ENCODE measurements around the gene CMTM1.

The CMTM1 gene

DNA sequence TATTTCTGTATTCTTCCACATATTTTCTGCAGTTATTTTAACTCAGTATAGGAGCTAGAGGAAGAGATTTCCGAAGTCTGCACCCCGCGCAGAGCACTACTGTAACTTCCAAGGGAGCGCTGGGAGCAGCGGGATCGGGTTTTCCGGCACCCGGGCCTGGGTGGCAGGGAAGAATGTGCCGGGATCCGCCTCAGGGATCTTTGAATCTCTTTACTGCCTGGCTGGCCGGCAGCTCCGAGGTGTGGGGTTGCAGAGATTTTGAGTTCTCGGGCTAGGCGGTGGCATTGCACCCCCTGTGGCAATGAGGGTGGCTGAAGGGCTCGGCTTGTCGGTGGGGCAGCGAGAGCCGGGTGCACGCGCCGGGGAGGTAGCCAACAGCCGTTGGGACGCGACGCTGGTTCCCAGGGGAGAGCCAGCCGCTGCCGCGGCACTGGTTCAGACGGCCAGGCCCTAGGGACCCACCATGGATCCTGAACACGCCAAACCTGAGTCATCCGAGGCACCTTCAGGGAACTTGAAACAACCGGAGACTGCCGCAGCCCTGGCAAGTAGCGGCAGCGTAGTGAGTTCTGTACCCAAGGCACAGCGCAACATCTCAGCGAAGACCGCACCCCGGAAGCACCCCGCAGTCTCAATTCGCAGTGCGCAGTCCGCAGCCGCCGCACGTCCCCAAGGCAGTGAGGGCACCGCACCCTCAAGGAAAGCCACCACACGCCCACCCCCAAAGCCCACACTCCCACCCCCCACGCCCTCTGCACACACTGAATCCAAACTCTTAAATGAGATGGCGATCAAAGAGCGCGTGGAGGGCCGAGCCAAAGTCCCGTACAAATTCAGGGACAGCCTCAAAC, at the start of gene CMTM1:
TSS of gene CMTM1 (plus strand) at position 389 of the 851 bp plus-strand sequence. CDS start at position 464, 75 bp downstream.
- no peak for DNase-seq

DNA sequence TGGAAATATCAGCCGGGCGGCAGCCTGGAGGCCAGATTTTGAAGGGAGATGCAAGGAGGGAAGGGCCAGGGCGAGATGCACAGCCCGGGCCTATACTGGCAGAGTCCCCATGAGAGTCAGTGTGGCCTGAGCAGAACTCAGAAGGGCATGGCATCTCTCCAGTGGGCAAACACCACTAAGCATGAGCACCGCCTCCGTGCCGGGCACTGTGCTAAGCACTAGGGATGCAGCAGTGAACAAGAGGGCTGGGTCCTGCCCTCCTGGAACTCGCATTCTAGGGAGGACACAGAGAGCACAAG, 49.8 kb upstream of the CMTM1 start:
- no peak for DNase-seq

DNA sequence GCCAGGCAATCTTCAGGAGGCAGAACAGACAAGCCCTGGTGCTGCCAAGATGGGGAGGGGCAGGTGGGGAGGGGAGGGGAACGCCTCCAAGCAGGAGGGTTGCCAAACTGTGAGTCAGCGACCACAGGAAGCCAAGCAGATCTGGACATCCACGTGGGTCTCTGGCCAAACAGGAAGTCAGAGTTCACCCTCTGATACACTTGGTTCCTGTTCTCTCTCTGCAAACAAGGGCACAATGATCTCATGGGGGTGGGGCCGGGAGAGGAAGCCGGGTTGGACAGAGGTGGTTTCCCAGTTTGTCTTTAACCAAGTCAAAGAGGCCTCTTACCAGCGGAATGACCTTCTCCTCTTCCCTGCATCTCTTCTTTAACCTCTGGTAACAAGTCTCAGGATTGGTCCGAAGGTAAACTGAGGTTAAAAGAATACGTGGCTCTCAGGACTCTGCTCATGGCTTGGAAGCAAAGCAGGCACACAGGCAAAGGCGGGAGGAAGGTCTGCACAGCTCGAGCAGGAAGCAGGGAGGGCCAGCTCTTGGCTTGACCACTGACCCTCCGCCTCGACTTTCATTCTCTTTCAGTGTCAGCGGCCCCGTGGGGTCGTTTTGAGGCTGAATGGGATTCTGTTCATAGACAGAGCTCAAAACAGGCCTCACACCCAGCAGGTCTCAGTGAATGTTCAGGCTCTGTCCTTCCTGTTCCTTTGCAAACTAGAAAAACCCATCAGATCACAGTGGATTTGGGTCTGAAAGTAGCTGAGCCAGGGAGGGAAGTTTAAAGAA, 49.2 kb upstream of the CMTM1 start:
- DNase-seq, result peak; percentile 84 to 94

DNA sequence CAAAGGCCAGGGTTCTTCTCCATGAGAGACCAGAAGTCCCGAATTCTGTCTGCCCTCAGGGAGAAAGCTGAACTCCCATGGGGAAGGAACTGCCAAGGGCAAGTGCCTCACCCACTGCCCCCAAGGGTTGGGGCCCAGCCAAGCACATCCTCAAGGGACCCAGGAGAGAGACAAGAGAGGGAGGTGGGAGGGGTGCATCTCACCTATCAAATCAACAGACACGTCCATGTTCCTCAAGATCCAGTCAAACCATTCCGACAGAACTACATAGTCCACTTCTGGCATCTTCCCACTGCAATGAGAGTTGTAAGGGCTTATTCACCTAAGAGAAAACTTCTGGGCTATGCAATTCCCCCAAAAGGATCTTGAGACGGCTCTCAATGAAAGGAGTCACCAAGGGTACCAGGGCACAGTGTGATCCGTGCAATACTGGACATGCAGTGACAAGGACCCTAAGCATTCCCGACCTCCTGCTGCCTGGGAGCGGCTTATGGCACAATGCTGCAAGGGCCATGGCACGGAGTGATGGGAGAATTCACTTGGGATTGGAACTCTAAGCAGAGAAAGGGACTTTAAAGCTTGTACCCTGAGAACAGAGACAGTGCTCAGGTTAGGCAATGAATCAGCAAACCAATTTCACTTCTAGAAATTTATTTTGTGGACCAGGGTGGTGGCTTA, 48.5 kb upstream of the CMTM1 start:
- DNase-seq, result no peak

DNA sequence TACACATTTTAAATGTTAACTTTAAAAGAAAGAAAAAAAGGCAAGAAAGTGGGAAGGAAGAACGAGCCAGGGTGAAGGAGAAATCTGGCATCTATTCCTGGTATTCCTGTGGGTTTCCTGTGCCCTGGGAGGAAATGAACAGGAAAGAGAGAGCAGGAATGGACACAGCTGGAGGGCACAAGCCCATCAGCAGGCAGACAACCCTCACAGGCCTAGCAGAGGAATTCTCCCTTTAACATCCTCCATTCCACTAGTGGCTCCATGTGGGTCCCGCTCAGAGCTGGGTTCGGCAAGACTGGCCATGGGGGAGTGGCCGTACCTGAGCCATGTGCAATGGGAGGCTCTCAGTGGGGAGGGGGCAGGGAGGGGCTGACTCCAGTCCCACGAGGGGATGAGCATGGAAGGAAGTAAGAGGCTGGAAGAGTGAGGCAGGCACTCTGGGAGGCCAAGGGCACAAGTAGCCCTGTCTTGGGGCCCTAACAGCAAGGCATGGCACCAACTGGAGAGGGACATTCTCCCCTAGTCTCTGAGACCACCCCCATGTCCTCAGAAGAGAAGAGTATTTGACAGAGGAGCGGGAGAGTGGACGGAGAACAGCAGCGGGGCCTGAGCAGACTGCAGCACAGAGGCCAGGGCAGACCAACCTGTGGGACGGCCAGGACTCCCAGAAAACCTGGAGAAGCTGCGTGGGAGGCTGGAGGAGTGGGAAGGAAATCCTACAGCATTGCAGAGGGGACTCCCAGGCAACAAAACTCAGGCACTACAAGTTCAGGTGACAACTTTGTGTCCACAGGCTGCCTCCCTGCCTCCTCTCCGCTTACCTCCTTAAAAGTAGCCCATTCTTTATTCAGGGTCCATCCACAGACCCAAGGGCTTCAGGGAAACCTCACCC, 46.5 kb upstream of the CMTM1 start:
- no peak for DNase-seq

DNA sequence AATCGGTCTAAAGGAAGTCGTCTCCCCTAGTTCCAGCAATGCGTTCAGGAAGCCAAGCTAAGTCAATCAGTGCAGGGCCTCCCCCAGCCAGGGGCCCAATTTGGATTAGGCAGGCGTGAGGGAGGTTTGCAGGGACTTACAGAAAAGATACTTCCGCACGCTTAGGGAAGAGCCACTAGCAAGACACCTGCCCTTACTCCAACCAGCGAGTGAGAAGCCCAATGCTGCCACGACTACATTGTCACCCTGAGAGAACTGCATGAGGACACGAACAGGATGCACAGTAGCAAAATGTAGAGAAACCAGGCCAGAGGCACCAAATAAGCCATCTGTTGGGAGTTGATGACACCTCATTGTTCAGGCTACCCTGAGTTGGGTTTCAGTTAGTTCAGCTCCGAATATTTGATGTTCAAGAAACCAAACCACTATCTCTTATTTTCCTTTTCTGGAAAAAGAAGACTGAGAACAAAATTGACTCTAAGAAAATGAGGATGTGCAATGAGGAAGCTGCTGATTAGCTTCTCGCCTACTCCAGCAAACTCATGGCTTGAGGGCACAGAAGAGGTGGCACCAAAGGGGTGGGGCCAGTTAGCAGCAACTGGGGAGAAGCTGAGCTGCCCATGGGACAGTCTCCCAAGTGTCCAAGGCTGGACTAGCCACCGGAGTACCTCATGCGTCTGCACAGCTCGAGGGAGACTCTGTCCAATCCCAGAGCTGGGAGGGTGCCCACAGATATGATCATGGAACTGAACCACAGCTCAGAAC, 45.7 kb upstream of the CMTM1 start:
- peak; percentile 14 to 63 for DNase-seq

DNA sequence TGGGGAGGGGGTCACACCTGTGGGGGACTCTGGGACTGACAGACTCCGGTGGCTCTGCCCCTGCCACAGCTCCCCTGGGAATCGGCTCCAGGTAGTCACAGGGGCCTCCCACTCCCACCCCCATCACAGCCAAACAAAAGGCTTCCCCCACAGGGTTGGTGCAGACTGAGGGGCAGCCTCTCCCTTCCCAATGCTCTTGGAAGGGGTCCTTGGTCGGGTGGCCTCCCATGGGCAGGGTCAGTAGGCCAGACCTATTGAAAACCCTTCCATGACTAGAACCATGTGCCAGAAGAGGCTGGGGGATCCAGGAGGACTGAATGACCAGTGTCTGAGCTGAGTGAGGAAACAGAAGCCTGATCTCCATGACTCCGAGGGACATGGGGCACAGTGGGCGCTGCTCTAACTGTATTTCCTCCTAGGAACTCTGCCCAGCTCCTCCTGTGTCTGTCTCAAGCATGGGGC, 45.0 kb upstream of the CMTM1 start:
- no peak for DNase-seq

DNA sequence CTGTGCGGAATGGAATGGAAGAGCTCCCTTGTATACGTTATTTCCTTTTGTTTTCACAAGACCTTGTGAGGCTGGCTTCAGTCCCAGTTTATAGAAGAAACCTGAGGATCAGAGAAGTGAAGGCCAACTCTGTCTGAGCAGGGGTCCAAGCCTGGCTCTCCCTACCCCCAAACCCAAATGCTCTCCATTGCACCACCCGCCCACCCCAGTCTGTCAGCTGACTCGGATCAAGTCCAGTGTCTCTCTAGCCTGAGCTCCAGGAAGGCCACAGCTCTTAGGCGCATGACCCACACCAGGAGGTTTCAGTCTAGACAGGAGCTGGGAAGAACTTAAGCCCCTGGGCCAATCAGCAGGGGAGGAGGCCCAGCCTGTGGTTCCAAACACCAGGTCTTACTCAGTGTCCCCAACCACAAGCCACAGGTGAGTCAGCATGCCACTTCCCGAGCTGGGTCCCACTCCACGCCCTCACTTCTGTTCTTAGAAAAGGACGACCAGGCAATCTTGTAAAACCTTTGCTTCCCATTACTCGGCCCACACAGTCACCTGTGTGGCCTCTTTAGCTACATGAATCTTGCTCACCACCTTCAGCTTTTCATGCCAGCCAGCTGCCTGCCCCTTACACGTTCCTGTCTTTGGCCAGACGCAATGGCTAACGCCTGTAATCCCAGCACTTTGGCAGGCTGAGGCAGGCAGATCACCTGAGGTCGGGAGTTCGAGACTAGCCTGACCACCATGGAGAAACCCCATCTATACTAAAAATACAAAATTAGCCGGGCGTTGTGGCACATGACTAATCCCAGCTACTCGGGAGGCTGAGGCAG, 44.1 kb upstream of the CMTM1 start:
- DNase-seq, result peak; percentile 78 to 80

DNA sequence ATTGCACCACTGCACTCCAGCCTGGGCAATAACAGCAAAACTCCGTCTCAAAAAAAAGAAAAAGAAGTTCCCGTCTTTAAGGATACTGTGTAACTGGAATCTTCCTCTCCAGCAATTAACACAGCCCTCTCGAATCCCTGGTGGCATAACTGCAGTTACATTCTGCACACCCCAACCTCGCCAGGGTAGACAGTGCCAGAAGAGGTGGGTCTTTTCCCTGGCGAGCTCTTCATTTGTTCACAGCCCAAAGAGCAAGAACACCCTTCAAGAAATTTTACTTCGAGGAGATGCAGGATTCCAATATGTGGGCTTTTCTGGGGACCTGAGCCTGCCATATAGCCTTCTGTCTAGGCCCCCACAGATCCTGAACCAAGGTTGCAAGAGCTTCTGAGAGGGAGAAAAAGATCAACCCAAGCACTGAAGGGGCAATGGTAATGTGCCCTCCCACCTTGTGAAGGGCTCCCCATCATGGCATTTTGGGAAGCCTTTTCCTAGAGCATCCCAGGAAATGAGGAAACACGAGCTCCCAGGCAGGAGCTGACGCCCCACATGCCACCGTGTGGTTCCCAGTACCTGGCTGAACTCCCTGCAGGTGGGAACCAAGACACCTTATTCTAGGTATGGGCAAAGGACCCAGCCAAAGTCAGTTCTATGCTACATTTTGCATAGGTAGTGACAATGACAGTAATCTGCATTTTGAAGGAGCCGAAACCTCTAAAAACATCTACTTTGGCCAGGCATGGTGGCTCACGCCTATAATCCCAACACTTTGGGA, 43.2 kb upstream of the CMTM1 start:
- no peak for DNase-seq

DNA sequence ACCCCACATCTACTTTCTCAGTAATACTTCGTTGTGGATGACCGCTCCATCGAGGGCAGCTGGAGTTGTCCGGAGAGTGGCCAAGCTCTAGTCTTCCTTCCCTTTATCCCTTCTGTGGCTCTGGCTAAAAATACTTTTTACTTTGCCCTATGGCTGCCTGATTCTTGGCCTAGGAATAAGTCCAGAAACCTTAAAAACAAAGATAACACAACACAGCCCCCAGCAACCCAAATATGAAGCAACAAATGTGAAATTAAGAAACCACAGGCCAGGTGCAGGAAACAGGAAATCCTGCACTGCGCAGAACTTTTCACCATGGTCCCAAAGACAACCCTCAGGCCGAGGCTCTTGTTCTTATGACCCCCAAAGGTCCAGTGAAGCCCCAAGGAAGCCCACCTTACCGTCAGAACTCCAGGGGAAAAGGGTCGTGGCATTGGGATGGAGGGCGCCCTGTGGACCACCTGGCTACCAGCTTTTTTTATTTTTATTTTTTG, 42.3 kb upstream of the CMTM1 start:
- DNase-seq, result peak; percentile 61 to 65

GRCh38 chr16:66524601-66525164, 41.6 kb upstream of the CMTM1 start:
- peak; percentile 37 to 84 for DNase-seq

DNA sequence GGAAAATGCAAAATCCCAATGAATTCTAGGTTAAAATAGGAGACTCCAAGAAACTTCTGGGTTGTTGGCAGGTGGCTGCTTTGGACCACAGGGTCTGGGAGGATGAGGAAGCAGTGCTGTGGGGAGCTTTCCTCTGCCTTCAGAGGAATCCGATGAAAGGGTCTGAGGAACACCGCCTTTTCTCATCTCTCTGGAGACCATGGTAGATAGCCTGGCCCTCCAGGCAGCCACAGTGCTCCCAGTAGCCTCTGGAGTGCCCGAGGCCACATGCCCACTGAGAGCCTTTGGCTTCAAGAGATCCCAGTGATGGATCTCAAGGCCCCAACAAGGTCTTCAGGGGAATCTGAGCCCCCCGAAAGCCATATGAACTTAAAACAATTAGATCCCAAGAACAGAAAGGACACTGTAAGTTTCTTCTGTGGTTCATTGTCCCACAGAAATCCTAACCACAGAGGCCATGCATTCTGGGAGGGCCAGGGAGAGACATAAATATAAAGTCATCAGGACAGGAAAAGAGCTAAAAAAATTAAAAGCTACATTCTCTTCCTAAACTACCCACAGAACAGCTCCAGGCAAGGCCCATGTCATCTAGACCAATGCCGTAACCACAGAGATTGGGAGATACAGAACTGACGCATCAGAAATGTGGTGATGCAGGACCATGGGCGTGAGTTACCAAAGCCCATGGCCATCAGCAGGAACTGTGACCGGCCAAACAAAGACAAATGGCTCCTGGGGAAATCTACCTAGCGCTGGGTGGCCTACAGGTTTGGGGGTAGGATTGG, 40.7 kb upstream of the CMTM1 start:
- DNase-seq, result peak; percentile 18 to 58

DNA sequence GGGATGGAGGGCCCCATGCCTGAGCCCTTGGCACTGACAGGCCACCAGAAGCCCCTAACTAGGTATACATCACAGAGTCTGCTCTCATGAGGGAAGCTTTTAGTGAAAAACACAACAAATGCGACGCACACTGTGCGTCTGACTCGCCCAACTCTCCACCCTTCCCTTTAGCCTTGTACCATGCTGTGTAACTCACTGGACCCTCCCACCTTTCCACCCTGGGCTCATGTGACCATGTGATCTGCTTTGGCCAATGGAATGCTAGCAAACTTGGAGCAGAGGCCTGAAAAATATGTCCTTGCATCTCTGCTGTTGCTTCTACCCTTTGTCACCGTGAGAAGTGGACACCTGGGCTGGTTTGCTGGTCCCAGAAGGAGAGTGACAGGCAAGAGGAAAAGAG, 37.9 kb upstream of the CMTM1 start:
- no peak for DNase-seq

DNA sequence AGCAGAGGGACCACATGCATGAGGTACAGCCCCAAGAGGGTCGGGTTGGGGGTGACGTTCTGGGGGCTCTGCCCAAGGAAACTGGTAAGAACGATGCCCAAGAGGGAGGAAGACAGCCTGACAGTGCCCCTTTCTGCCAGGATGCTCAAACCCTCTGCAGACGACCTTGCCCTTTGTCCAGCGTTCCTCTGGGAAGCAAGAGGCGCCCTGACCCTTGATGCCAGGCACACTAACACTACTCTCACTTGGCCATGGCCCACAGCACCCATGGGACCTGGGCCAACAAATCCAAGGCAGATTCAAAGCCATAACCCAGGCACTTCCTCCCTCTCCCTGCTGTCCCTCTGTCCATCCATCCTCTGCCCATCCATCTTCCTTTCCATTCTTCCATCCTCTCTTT, 36.8 kb upstream of the CMTM1 start:
- DNase-seq, result no peak

DNA sequence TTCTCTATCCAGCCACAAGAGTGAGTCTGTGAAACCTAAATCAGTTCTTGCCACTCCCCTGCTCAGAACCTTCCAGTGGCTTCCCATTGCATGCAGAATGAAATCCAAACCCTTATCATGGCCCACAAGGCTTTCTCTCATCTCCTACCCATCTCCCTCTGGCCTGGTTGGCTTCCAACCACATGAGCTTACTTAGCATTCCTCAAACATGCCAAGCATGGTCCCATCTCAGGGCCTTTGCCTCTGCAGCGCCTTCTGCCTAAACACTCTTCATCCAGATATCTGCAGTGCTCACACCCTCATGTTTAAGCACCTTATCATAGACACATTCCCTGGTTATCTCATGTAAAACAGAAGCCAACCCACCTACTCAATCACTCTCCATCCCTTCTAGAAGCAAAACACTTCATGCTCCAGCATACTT, 31.9 kb upstream of the CMTM1 start:
- no peak for DNase-seq

DNA sequence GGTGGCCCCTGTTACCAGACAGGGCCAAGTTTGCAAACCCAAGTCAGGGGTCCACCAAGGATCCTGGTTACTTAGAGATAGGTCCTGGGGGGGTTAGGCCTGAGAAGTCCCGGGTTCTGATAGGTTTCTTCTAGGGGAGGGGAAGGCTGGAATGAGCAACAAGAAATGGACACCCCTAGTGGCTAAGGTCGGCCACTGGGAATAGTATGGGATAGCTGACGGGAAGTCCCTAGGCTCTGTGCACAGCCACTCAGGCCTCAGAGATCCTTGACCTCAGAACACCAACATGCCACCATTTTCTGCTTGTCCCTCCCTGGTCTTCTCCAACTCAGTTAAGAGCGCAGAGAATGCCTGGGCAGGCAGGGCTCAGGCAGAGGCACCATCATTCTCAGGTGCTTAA, 29.7 kb upstream of the CMTM1 start:
- DNase-seq, result no peak

DNA sequence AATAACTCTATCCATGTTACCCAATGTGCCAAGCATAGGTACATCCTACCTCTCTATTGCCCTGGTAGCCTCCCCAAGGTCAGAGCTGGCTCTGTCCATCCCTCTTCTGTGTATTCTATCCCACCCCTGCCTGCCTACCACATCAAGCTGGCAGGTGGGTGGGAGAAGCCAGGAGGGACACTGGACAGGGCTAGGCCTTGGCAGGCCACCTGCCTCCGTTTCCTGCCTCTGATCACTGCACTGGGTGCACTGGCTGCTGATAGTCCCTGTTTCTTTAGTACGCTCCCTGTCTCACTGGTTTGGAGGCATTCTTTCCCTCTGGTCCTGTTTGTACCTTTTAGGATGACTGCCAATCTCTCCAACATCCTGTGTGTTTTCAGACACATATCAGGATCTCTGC, 29.0 kb upstream of the CMTM1 start:
- DNase-seq, result no peak

- no peak for DNase-seq
Measured at GRCh38 chr16:66538910-66539309, 27.3 kb upstream of the CMTM1 start.
